HepG2 (cell line): ENCODE measurements around the gene QPCT. TPM values are rescaled to one million over a fixed set of nuclear protein-coding genes. Genes with fewer than 3 reads are reported as not detected.
A peak's percentile ranks its signal among the peaks of the same experiment; 100 is the strongest.

Experiments used
- AHDC1 ChIP-seq: sonication (generic); formaldehyde crosslinking; IDR thresholded peaks from 2 replicates; pipeline ENCODE4 v1.5.1; 2020; ENCODE audit warnings: mild to moderate bottlenecking, missing genetic modification reagents, borderline replicate concordance
- CEBPG ChIP-seq: IDR thresholded peaks from 2 replicates; pipeline ENCODE4 v1.6.1; 2016
- DBP ChIP-seq: sonication (generic); formaldehyde crosslinking; IDR thresholded peaks from 2 replicates; pipeline ENCODE4 v1.4.0; 2020; ENCODE audit warnings: missing genetic modification reagents; ENCODE audit errors: not compliant biosample characterization
- FOXA3 ChIP-seq: IDR thresholded peaks from 2 replicates; pipeline ENCODE4 v1.6.1; 2016; ENCODE audit warnings: missing genetic modification reagents, missing compliant biosample characterization
- ISX ChIP-seq: sonication (generic); formaldehyde crosslinking; conservative IDR thresholded peaks from 2 replicates; pipeline ENCODE4 v1.5.0; 2020; ENCODE audit warnings: missing genetic modification reagents
- KDM4B ChIP-seq: sonication (generic); formaldehyde crosslinking; IDR thresholded peaks from 2 replicates; pipeline ENCODE4 v1.4.0; 2020; ENCODE audit warnings: missing genetic modification reagents
- NCOA2 ChIP-seq: sonication (generic); formaldehyde crosslinking; IDR thresholded peaks from 2 replicates; pipeline ENCODE4 v1.8.0; 2022; ENCODE audit warnings: inconsistent platforms
- SETDB1 ChIP-seq: sonication (generic); formaldehyde crosslinking; IDR thresholded peaks from 2 replicates; pipeline ENCODE4 v1.5.1; 2020; ENCODE audit warnings: missing genetic modification reagents, mild to moderate bottlenecking, borderline replicate concordance
- ZFAT ChIP-seq: sonication (generic); formaldehyde crosslinking; conservative IDR thresholded peaks from 2 replicates; pipeline ENCODE4 v1.8.1; 2023; ENCODE audit warnings: missing genetic modification reagents, inconsistent platforms
- ZNF432 ChIP-seq: sonication (generic); formaldehyde crosslinking; IDR thresholded peaks from 2 replicates; pipeline ENCODE4 v1.5.0; 2020; ENCODE audit warnings: missing genetic modification reagents, mild to moderate bottlenecking, borderline replicate concordance
- ZSCAN22 ChIP-seq: sonication (generic); formaldehyde crosslinking; IDR thresholded peaks from 2 replicates; pipeline ENCODE4 v1.4.0; 2020; ENCODE audit warnings: mild to moderate bottlenecking, missing genetic modification reagents
- polyA plus RNA-seq, 8 experiments: library from polyadenylated mRNA; depleted of rRNA in 3 of 8; stranded (reverse) in 7 of 8; unstranded in 1 of 8; fragments of >200 nt; fragmentation: Illumina TruSeq in 4 of 8; extraction: Trizol in 4 of 8; gene quantifications; 2 replicates each; pipeline versions ENCODE4 v1.2.1 to v1.2.3, GENCODE V29; 2011 to 2016; ENCODE audit warnings: low read depth in 4 of 8, missing spikeins in 1 of 8, mixed read lengths in 1 of 8; ENCODE audit not compliant: insufficient read depth in 1 of 8
- total RNA-seq, 5 experiments: library from RNA; depleted of rRNA; stranded (reverse); fragments of >200 nt; fragmentation: Illumina TruSeq; extraction: Trizol; gene quantifications; 2 replicates each; pipeline ENCODE4 v1.2.3, GENCODE V29; 2016; ENCODE audit warnings: low read depth in 1 of 5
- TF ChIP-seq, protein P1 (sequence below): sonication (generic); formaldehyde crosslinking; IDR thresholded peaks from 2 replicates; pipeline ENCODE4 v1.4.0; 2020; ENCODE audit warnings: missing genetic modification reagents, mild to moderate bottlenecking, borderline replicate concordance
- TF ChIP-seq, protein P2 (sequence below): sonication (generic); formaldehyde crosslinking; IDR thresholded peaks from 2 replicates; pipeline ENCODE4 v1.4.0; 2020; ENCODE audit warnings: missing genetic modification reagents, borderline replicate concordance

QPCT gene
- total and polyA plus RNA-seq, 2 of the 13 experiments (the other 11 are each of a cell fraction or from before 2014, with no cell fraction given) = 0.77 to 1.2 TPM

DNA sequence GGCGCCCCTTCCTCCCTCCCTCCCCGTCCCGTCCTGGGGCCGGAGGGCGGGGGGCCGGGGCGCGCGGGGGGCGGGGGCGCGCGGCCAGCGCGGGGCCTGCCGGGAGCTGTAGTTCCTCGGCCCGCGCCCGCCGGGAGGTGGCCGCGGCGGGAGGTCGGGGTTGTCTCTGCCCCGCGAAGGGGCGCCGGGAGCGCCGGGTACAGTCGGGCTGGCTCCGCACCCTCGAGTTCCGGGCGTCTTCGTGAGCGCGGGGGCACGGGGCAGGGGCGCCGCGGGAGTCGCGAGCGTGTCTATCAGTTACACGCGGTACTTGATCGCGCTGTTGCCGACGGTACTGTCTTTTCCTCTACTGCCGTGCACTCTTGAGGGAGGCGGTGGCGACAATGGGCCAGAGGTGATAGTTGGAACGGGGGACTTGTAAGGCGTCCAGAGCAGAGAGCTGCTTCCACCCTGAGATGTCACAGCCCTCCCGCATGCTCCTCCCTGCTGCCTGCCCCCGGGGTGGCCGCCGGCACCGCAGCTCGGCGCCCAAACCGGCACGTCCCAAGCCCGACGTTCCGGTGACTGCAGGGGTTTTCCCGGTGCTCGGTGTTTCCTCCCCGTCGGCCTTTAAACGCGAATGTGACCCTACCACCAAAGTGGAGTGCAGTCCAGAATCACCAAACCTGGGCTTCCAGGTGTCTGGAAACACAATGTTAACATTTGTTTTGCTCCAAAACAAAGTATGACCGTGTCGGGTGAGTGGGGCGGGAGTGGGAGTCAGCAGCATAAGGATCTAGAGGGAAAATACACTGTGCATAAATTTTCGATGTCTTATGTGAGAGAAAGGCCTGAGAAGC lies 19.4 kb upstream of the QPCT start, which contains the start of gene PRKD3 (continued):
- TF ChIP-seq, protein P1, sequence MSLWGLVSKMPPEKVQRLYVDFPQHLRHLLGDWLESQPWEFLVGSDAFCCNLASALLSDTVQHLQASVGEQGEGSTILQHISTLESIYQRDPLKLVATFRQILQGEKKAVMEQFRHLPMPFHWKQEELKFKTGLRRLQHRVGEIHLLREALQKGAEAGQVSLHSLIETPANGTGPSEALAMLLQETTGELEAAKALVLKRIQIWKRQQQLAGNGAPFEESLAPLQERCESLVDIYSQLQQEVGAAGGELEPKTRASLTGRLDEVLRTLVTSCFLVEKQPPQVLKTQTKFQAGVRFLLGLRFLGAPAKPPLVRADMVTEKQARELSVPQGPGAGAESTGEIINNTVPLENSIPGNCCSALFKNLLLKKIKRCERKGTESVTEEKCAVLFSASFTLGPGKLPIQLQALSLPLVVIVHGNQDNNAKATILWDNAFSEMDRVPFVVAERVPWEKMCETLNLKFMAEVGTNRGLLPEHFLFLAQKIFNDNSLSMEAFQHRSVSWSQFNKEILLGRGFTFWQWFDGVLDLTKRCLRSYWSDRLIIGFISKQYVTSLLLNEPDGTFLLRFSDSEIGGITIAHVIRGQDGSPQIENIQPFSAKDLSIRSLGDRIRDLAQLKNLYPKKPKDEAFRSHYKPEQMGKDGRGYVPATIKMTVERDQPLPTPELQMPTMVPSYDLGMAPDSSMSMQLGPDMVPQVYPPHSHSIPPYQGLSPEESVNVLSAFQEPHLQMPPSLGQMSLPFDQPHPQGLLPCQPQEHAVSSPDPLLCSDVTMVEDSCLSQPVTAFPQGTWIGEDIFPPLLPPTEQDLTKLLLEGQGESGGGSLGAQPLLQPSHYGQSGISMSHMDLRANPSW (CRISPR knock-in tag) = 0 out of 2 replicates have a peak, but pooled peaks have one; percentile 39
- TF ChIP-seq, protein P2, sequence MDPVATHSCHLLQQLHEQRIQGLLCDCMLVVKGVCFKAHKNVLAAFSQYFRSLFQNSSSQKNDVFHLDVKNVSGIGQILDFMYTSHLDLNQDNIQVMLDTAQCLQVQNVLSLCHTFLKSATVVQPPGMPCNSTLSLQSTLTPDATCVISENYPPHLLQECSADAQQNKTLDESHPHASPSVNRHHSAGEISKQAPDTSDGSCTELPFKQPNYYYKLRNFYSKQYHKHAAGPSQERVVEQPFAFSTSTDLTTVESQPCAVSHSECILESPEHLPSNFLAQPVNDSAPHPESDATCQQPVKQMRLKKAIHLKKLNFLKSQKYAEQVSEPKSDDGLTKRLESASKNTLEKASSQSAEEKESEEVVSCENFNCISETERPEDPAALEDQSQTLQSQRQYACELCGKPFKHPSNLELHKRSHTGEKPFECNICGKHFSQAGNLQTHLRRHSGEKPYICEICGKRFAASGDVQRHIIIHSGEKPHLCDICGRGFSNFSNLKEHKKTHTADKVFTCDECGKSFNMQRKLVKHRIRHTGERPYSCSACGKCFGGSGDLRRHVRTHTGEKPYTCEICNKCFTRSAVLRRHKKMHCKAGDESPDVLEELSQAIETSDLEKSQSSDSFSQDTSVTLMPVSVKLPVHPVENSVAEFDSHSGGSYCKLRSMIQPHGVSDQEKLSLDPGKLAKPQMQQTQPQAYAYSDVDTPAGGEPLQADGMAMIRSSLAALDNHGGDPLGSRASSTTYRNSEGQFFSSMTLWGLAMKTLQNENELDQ (CRISPR knock-in tag) = no peak
- TF ChIP-seq AHDC1 (CRISPR knock-in tag) = no peak
- TF ChIP-seq NCOA2 (CRISPR knock-in tag) = no peak
- no peak for TF ChIP-seq CEBPG (CRISPR knock-in tag)
- no peak for TF ChIP-seq KDM4B (CRISPR knock-in tag)
- TF ChIP-seq ZSCAN22 (CRISPR knock-in tag) = no peak
- TF ChIP-seq SETDB1 (CRISPR knock-in tag) = no peak
- no peak for TF ChIP-seq DBP (CRISPR knock-in tag)
- no peak for TF ChIP-seq FOXA3 (CRISPR knock-in tag)
- TF ChIP-seq ISX = no peak
- no peak for TF ChIP-seq ZFAT (CRISPR knock-in tag)
- TF ChIP-seq ZNF432 (CRISPR knock-in tag) = no peak
